Esophagus squamous epithelium (tissue), 5 donors: ENCODE data around the gene MRC1. TPM values are rescaled to one million over a fixed set of nuclear protein-coding genes. Genes with fewer than 3 reads are reported as not detected.
"Not testable (repeated sequence)": the region's sequence is repeated elsewhere in the genome, so short reads cannot be mapped to it uniquely, and the experiment has no call there.

Source experiments
- DNase-seq: peaks from one replicate; lab custom pipeline; 2025; lab: John Stamatoyannopoulos, UW
- H3K27ac ChIP-seq, 4 donors: fragments of 200-600 bp; sonication (generic); one replicate each; pipeline ENCODE4 v1.5.1; 2016 to 2019; ENCODE audit warnings: mild to moderate bottlenecking in 1 of 4
- H3K27me3 ChIP-seq, 4 donors: fragments of 200-600 bp; sonication (generic); 1 replicate in 3 of 4; 2 replicates in 1 of 4; pipeline versions ENCODE4 v1.5.1 to v1.6.0; 2017 to 2021; ENCODE audit warnings: antibody characterized with exemption in 1 of 4
- H3K36me3 ChIP-seq, 3 donors: fragments of 200-600 bp; sonication (generic); one replicate each; pipeline ENCODE4 v1.5.1; 2016 to 2019
- H3K4me1 ChIP-seq, 3 donors: fragments of 200-600 bp; sonication (generic); one replicate each; pipeline ENCODE4 v1.5.1; 2017 to 2019
- H3K4me3 ChIP-seq, 4 donors: fragments of 200-600 bp; sonication (generic); 1 replicate in 3 of 4; 2 replicates in 1 of 4; pipeline ENCODE4 v1.5.1; 2016 to 2019; ENCODE audit warnings: mild to moderate bottlenecking in 2 of 4, moderate library complexity in 1 of 4
- H3K9me3 ChIP-seq, 3 donors: fragments of 200-600 bp; sonication (generic); one replicate each; pipeline ENCODE4 v1.5.1; 2016 to 2019
- POLR2A ChIP-seq, 4 donors: fragments of 450-650 bp; IDR thresholded peaks; one replicate each; pipeline ENCODE4 v1.6.1; 2017; ENCODE audit warnings: antibody characterized with exemption in 4 of 4, mild to moderate bottlenecking in 4 of 4, moderate library complexity in 3 of 4
- WGBS, 2 donors: methylation state at CpG; one replicate each; pipeline ENCODE4 v1.1.5; 2018; 5-methylcytosine and 5-hydroxymethylcytosine counted together
- intact Hi-C: fragments of 100-400 bp; cut with DNase I; formaldehyde crosslinking; loops from one replicate; pipeline ENCODE4 v1.15.0; 2022
- small RNA-seq, 4 donors: library from RNA; depleted of rRNA; stranded (forward); fragments of <200 nt; gene quantifications; one replicate each; pipeline ENCODE3, GENCODE V24; 2016
- total RNA-seq, 4 donors: library from RNA; depleted of rRNA; stranded (reverse); fragments of >200 nt; gene quantifications; one replicate each; pipeline ENCODE4 v1.1.0, GENCODE V29; 2016
- TF ChIP-seq, protein P1 (sequence below), 6 experiments: fragments of 450-650 bp in 4 of 6; fragments of 200-600 bp in 2 of 6; sonication (generic) in 2 of 6; IDR thresholded peaks; one replicate each; pipeline ENCODE4 v1.5.1; 2016 to 2019; ENCODE audit warnings: antibody characterized with exemption in 6 of 6, mild to moderate bottlenecking in 4 of 6, moderate library complexity in 4 of 6
- donor health status: DM: yes; HTN: yes; CAD: no.

MRC1 gene
- total RNA-seq, 4 donors from 2014 or later = 0.42 to 43.1 (median 15.1) TPM

GRCh38 chr10:17951868-17952371 lies 142.8 kb downstream of the MRC1 start, which contains the start of gene SLC39A12:
SLC39A12 (plus strand) TSS chr10:17951918; CDS start chr10:17953277, 1,359 bp downstream.
- no peak for DNase-seq
- H3K27me3 ChIP-seq = no peaks in the 10 kb centered on the region
- intact Hi-C loops = no loop called here
- TF ChIP-seq, protein P1, sequence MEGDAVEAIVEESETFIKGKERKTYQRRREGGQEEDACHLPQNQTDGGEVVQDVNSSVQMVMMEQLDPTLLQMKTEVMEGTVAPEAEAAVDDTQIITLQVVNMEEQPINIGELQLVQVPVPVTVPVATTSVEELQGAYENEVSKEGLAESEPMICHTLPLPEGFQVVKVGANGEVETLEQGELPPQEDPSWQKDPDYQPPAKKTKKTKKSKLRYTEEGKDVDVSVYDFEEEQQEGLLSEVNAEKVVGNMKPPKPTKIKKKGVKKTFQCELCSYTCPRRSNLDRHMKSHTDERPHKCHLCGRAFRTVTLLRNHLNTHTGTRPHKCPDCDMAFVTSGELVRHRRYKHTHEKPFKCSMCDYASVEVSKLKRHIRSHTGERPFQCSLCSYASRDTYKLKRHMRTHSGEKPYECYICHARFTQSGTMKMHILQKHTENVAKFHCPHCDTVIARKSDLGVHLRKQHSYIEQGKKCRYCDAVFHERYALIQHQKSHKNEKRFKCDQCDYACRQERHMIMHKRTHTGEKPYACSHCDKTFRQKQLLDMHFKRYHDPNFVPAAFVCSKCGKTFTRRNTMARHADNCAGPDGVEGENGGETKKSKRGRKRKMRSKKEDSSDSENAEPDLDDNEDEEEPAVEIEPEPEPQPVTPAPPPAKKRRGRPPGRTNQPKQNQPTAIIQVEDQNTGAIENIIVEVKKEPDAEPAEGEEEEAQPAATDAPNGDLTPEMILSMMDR (IDR thresholded peaks at IDR 0.05) = no peak
- no peak for TF ChIP-seq POLR2A (IDR thresholded peaks at IDR 0.05)
- no peak within 1 kb of the TSS for H3K4me3 ChIP-seq
- H3K9me3 ChIP-seq = no peaks in the 10 kb centered on the region
- WGBS, 2 donors = 27 to 39% methylated on average over 3 of the region's 3 CpGs
- H3K4me1 ChIP-seq = no peaks in the 10 kb centered on the region
- H3K27ac ChIP-seq = no peak within 1 kb of the TSS
- no peaks in the 10 kb centered on the region for H3K36me3 ChIP-seq

GRCh38 chr10:17954372-17954771 lies 145.2 kb downstream of the MRC1 start:
- H3K36me3 ChIP-seq, H3K4me3 ChIP-seq, intact Hi-C loops, H3K4me1 ChIP-seq, H3K9me3 ChIP-seq, H3K27ac ChIP-seq, H3K27me3 ChIP-seq, DNase-seq: not testable (repeated sequence)
- WGBS, 2 donors = 71 to 88% methylated on average over 4 to 6 of the region's 10 CpGs

DNA sequence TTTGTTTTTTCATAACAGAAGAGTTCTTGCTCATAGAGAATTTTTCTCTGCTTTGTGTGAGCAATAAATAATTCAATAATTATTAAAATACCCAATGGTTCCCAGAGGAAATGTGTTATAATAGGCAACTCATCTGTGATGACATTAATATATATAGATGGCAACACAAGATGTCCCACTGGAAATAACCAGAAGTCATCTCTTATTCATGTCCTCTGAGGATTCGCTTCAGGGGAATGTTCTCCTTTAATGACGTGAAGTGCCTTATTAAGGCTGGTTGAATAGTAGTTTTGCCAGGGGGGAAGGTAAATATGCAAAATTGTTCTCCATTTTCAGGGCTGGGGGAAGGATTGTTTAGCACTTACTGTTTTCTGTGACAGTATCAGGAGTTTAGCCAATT lies 145.7 kb downstream of the MRC1 start:
- H3K4me3 ChIP-seq = no peak overlapping the region
- peaks cover 0 to 6% (median 0%) of the 10 kb centered on the region in 3 donors for H3K9me3 ChIP-seq
- TF ChIP-seq POLR2A (IDR thresholded peaks at IDR 0.05) = no peak
- TF ChIP-seq, protein P1 (IDR thresholded peaks at IDR 0.05) = no peak
- no peaks in the 10 kb centered on the region for H3K4me1 ChIP-seq
- WGBS, 2 donors = 70 to 81% methylated on average over 2 of the region's 2 CpGs
- H3K36me3 ChIP-seq = no peaks in the 10 kb centered on the region
- no peak overlapping the region for H3K27ac ChIP-seq
- no peaks in the 10 kb centered on the region for H3K27me3 ChIP-seq
- intact Hi-C loops = no loop called here
- no peak for DNase-seq

- intact Hi-C loops = no loop called here
- H3K27ac ChIP-seq = no peak overlapping the region
- H3K27me3 ChIP-seq = no peaks in the 10 kb centered on the region
- H3K4me1 ChIP-seq = no peaks in the 10 kb centered on the region
- peaks cover 0 to 9% (median 0%) of the 10 kb centered on the region in 3 donors for H3K9me3 ChIP-seq
- H3K36me3 ChIP-seq = no peaks in the 10 kb centered on the region
- no peak for DNase-seq
- 80 to 84% methylated on average over 6 to 7 of the region's 7 CpGs for WGBS, 2 donors
- H3K4me3 ChIP-seq = no peak overlapping the region
- TF ChIP-seq POLR2A (IDR thresholded peaks at IDR 0.05) = no peak
- TF ChIP-seq, protein P1 (IDR thresholded peaks at IDR 0.05) = no peak
Observed at GRCh38 chr10:17958049-17958448, 148.9 kb downstream of the MRC1 start.

GRCh38 chr10:17959870-17960269 lies 150.7 kb downstream of the MRC1 start:
- Histone ChIP-seq H3K36me3 (no peaks in the 10 kb centered on the region), H3K27me3 (no peaks in the 10 kb centered on the region), H3K4me3 (no peak overlapping the region), H3K4me1 (no peaks in the 10 kb centered on the region), H3K9me3 (peaks cover 0 to 9% (median 0%) of the 10 kb centered on the region in 3 donors), H3K27ac (no peak overlapping the region)
- WGBS, 2 donors = 41 to 49% methylated on average over 2 of the region's 2 CpGs
- intact Hi-C loops = no loop called here
- no peak for DNase-seq
- TF ChIP-seq, protein P1 (IDR thresholded peaks at IDR 0.05) = no peak
- no peak for TF ChIP-seq POLR2A (IDR thresholded peaks at IDR 0.05)

Small RNA genes lying within 50 kb of the gene (small RNA-seq; reads per million reads assigned to genes)
- 0.45 to 1.4 (median 0.56) reads per million in 4 donors for gene MIR511

Other genes with a start within 250 kb of the MRC1 start
- 10 to 100 TPM; 11.0 to 23.8 (median 16.7) TPM for gene HACD1, start 192.0 kb upstream of the MRC1 start, total RNA-seq
- gene STAM, start 165.2 kb upstream of the MRC1 start, total RNA-seq = 10 to 100 TPM; 19.9 to 28.6 (median 22.7) TPM
- gene TMEM236, start 57.1 kb upstream of the MRC1 start, total RNA-seq = under 1 TPM; 0.04 to 0.76 (median 0.15) TPM
- gene SLC39A12, start 142.6 kb downstream of the MRC1 start, total RNA-seq = not detected